ENCODE measurements around the gene PIGU.

- TF ChIP-seq CTCF (IDR thresholded peaks at IDR 0.05; ENCODE audit: poor library complexity, severe bottlenecking) (no peak), TAF1 (IDR thresholded peaks at IDR 0.05; ENCODE audit: low read depth) (no peak), POLR2AphosphoS5 (IDR thresholded peaks at IDR 0.05) (no peak), EP300 (conservative IDR thresholded peaks at IDR 0.05; ENCODE audit: poor library complexity, severe bottlenecking) (no peak), SMC3 (conservative IDR thresholded peaks at IDR 0.05; ENCODE audit: poor library complexity) (no peak), EZH2 (IDR thresholded peaks at IDR 0.05; ENCODE audit: borderline replicate concordance, insufficient read depth, low read length, poor library complexity, severe bottlenecking) (no peak), RAD21 (conservative IDR thresholded peaks at IDR 0.05) (no peak)
Observed at GRCh38 chr20:34535301-34535840, 141.5 kb downstream of the PIGU start.
